Neuronal stem cell (in vitro differentiated cells): ENCODE data around the gene OLFM2.

Experiments
- DNase-seq: peaks from one replicate; pipeline ENCODE4 v3.0.0-alpha.2; 2013; ENCODE audit warnings: low spot score
- H2AFZ ChIP-seq: one replicate; pipeline ENCODE4 v1.6.1; 2013; ENCODE audit warnings: mild to moderate bottlenecking, low read length, inconsistent platforms
- H2AK5ac ChIP-seq: 2 replicates; pipeline ENCODE4 v1.6.1; 2013; ENCODE audit warnings: low read depth, mild to moderate bottlenecking, inconsistent platforms, low read length, moderate library complexity, mixed read lengths
- H2BK120ac ChIP-seq: 2 replicates; pipeline ENCODE4 v1.6.1; 2013; ENCODE audit warnings: low read depth, mild to moderate bottlenecking, inconsistent platforms, low read length, moderate library complexity, mixed read lengths
- H2BK12ac ChIP-seq: one replicate; pipeline ENCODE4 v1.6.1; 2013; ENCODE audit warnings: low read length, inconsistent platforms
- H2BK15ac ChIP-seq: 2 replicates; pipeline ENCODE4 v1.6.1; 2013; ENCODE audit warnings: mild to moderate bottlenecking, low read length, inconsistent platforms, mixed read lengths
- H2BK5ac ChIP-seq: one replicate; pipeline ENCODE4 v1.6.1; 2013; ENCODE audit warnings: inconsistent platforms, mild to moderate bottlenecking, low read length, moderate library complexity
- H3K14ac ChIP-seq: one replicate; pipeline ENCODE4 v1.6.1; 2013; ENCODE audit warnings: low read length, inconsistent platforms
- H3K18ac ChIP-seq: 2 replicates; pipeline ENCODE4 v1.6.1; 2013; ENCODE audit warnings: low read length, inconsistent platforms
- H3K23ac ChIP-seq: 2 replicates; pipeline ENCODE4 v1.6.1; 2013; ENCODE audit warnings: low read depth, mild to moderate bottlenecking, mixed read lengths, low read length, inconsistent platforms; ENCODE audit not compliant: poor library complexity
- H3K27ac ChIP-seq: replicated peaks from 3 replicates; pipeline ENCODE4 v1.5.1; 2013; ENCODE audit warnings: low read length, inconsistent platforms
- H3K27me3 ChIP-seq, 3 experiments: 2 replicates each; pipeline ENCODE4 v1.6.1; 2013; ENCODE audit warnings: low read length in 3 of 3, mild to moderate bottlenecking in 2 of 3, inconsistent platforms in 1 of 3, low read depth in 1 of 3, mixed read lengths in 1 of 3, moderate library complexity in 1 of 3; ENCODE audit not compliant: control insufficient read depth in 3 of 3, insufficient read depth in 3 of 3
- H3K36me3 ChIP-seq, 2 donors: replicated peaks in 1 of 2; 2 replicates each; pipeline ENCODE4 v1.6.1; 2013; ENCODE audit warnings: low read length in 2 of 2; ENCODE audit not compliant: control insufficient read depth in 2 of 2, insufficient read depth in 2 of 2
- H3K4ac ChIP-seq: 2 replicates; pipeline ENCODE4 v1.6.1; 2013; ENCODE audit warnings: inconsistent platforms, mild to moderate bottlenecking, low read length, moderate library complexity
- H3K4me1 ChIP-seq, 2 donors: 1 replicate in 1 of 2; 2 replicates in 1 of 2; pipeline ENCODE4 v1.6.1; 2013; ENCODE audit warnings: low read length in 2 of 2, low read depth in 1 of 2; ENCODE audit not compliant: control insufficient read depth in 2 of 2, insufficient read depth in 1 of 2
- H3K4me2 ChIP-seq: one replicate; pipeline ENCODE4 v1.6.1; 2013; ENCODE audit warnings: mild to moderate bottlenecking, low read length, inconsistent platforms; ENCODE audit not compliant: insufficient read depth, poor library complexity, severe bottlenecking
- H3K4me3 ChIP-seq, 2 donors: 2 replicates each; pipeline ENCODE4 v1.5.1; 2013; ENCODE audit warnings: low read length in 2 of 2, mild to moderate bottlenecking in 2 of 2, inconsistent platforms in 1 of 2, moderate library complexity in 1 of 2
- H3K79me1 ChIP-seq: one replicate; pipeline ENCODE4 v1.6.1; 2013; ENCODE audit warnings: low read depth, mild to moderate bottlenecking, inconsistent platforms, low read length, moderate library complexity
- H3K9ac ChIP-seq: one replicate; pipeline ENCODE4 v1.6.1; 2013; ENCODE audit warnings: mild to moderate bottlenecking, low read depth, low read length, inconsistent platforms; ENCODE audit not compliant: poor library complexity
- H3K9me3 ChIP-seq, 2 donors: replicated peaks in 1 of 2; 2 replicates each; pipeline versions ENCODE3 to v1.6.1; 2013; ENCODE audit warnings: low read length in 2 of 2, mild to moderate bottlenecking in 2 of 2, inconsistent platforms in 1 of 2, low read depth in 1 of 2, mixed read lengths in 1 of 2, moderate library complexity in 1 of 2; ENCODE audit not compliant: control insufficient read depth in 2 of 2, insufficient read depth in 1 of 2
- H4K8ac ChIP-seq: one replicate; pipeline ENCODE4 v1.6.1; 2013; ENCODE audit warnings: low read depth, mild to moderate bottlenecking, inconsistent platforms, low read length, moderate library complexity
- H4K91ac ChIP-seq: one replicate; pipeline ENCODE4 v1.6.1; 2013; ENCODE audit warnings: low read length, low read depth, mild to moderate bottlenecking, inconsistent platforms; ENCODE audit not compliant: poor library complexity
- WGBS, 2 donors: extraction: QIAGEN DNeasy Blood & Tissue Kit; methylation state at CpG; one replicate each; pipeline ENCODE4 v1.1.7; 2013; ENCODE audit warnings: missing lambda C conversion rate in 2 of 2, mixed read lengths in 1 of 2; ENCODE audit not compliant: insufficient read length in 2 of 2, insufficient replicate concordance in 1 of 2; ENCODE audit errors: extremely low coverage in 2 of 2; 5-methylcytosine and 5-hydroxymethylcytosine counted together

Gene OLFM2

DNA sequence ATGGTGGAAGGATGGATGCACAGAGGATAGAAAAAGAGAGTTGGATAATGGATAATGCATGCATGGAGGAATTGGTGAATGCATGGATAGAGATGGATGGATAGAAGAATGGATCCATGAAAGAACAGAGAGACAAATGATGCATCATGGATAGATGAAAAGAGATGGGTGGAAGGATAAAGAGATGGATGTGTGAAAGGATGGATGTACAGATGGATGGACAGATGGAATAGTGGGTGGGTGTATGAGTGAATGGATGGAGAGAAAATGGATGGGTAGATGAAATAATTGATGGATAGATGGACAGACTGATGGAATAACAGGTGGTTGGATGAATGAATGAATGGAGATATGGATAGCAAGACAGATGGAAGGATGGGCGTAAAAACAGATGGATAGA, 25.7 kb downstream of the OLFM2 start:
- H3K36me3 ChIP-seq = no peaks in the 10 kb centered on the region
- 100% methylated on average over 1 of the region's 1 CpG; no CpG with 5 or more reads in 1 of the 2 donors for WGBS, 2 donors

DNA sequence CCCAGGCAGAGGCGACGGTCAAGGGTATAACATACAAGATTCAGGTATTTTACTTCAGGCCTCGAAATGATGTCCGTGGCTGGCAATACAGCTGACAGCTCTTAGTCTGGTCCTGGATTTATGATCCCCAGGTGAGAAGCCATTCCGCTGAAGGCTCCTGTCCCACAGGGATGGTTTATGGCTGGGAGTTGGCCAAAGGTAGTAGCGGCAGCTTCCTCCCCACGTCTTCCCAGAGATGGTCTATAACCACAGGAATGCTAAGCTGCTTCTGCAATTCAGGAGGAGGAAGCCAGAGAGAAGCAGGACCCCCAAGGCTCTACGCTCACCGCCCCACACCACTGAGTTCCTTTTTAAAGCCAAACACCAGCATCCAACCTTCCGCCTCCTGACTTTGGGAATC, 27.1 kb downstream of the OLFM2 start:
- Histone ChIP-seq H3K4ac (no peak overlapping the region), H3K27ac (no peak overlapping the region), H3K27me3 (peaks cover 14 to 31% (median 28%) of the 10 kb centered on the region in 3 experiments), H2BK12ac (no peak overlapping the region), H3K14ac (no peak overlapping the region), H2BK5ac (no peak overlapping the region), H3K9me3 (no peaks in the 10 kb centered on the region), H2AFZ (no peak overlapping the region), H2BK15ac (no peak overlapping the region), H3K23ac (no peak overlapping the region), H3K4me3 (peak overlapping the region in 1 of 2 donors; percentile 31), H3K4me1 (peaks cover under 1 to 5% of the 10 kb centered on the region in 2 donors), H3K9ac (no peak overlapping the region), H3K4me2 (no peak overlapping the region), H2BK120ac (no peak overlapping the region), H3K36me3 (no peaks in the 10 kb centered on the region), H3K79me1 (peaks cover 1% of the 10 kb centered on the region), H4K8ac (no peak overlapping the region), H3K18ac (no peak overlapping the region), H4K91ac (no peak overlapping the region), H2AK5ac (no peak overlapping the region)
- WGBS, 2 donors = no CpG with 5 or more reads among the region's 10 CpGs
- no peak for DNase-seq

More for the DNA sequence above, 25.7 kb downstream of the OLFM2 start:
- no peak overlapping the region for H3K4me2 ChIP-seq
- H3K79me1 ChIP-seq = peaks cover 2% of the 10 kb centered on the region
- no peak for DNase-seq
- no peak overlapping the region for H3K18ac ChIP-seq
- no peak overlapping the region for H3K9ac ChIP-seq
- no peak overlapping the region for H2AK5ac ChIP-seq
- H3K27ac ChIP-seq = no peak overlapping the region
- H3K4ac ChIP-seq = no peak overlapping the region
- H2BK5ac ChIP-seq = no peak overlapping the region
- no peak overlapping the region for H3K14ac ChIP-seq
- H3K9me3 ChIP-seq = no peaks in the 10 kb centered on the region
- no peak overlapping the region for H2BK120ac ChIP-seq
- H2AFZ ChIP-seq = no peak overlapping the region
- no peak overlapping the region for H3K4me3 ChIP-seq
- no peak overlapping the region for H2BK15ac ChIP-seq
- no peak overlapping the region for H4K91ac ChIP-seq
- H3K27me3 ChIP-seq = peaks cover 14 to 33% (median 28%) of the 10 kb centered on the region in 3 experiments
- H4K8ac ChIP-seq = no peak overlapping the region
- H3K23ac ChIP-seq = no peak overlapping the region
- H2BK12ac ChIP-seq = no peak overlapping the region
- H3K4me1 ChIP-seq = peaks cover 2 to 5% of the 10 kb centered on the region in 2 donors

DNA sequence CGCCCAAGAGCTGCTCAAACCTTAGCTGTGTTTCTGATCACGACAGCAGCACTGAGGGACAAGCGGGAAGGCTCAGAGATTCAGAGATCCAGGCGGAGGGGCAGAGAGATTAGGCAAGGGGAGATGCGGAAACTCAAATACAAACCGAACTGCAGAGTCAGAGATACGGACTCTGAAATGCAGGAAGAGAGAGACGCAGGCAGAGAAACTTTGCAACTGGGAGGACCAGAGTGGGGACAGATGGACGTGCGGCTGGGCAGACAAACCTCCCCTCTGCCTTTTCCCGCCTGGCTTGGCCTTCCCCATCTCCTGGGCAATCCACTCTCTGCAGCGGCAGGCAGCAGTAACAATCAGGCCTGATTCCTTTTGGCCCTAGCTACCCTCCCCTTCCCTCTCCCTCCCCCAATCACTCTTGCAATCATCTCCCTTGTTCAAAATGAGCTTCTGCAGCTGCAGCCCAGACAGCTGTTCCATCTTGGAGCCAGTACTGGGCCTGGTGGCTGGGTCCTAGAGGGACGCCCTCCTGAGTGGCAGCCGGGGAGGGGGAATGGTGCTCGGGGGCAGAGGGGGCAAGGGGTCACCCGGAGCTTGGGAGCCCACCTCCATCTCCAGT, 29.7 kb downstream of the OLFM2 start:
- no peak overlapping the region for H2BK12ac ChIP-seq
- H3K27ac ChIP-seq = no peak overlapping the region
- peaks cover 0 to 9% (median 8%) of the 10 kb centered on the region in 3 experiments for H3K27me3 ChIP-seq
- H3K4ac ChIP-seq = no peak overlapping the region
- no peak overlapping the region for H2AK5ac ChIP-seq
- H4K8ac ChIP-seq = no peak overlapping the region
- H3K14ac ChIP-seq = no peak overlapping the region
- H2AFZ ChIP-seq = peak overlapping the region; percentile 72
- no peak overlapping the region for H2BK15ac ChIP-seq
- no peaks in the 10 kb centered on the region for H3K79me1 ChIP-seq
- no peak overlapping the region for H2BK120ac ChIP-seq
- no peak for DNase-seq
- no peaks in the 10 kb centered on the region for H3K36me3 ChIP-seq
- no peak overlapping the region for H2BK5ac ChIP-seq
- no peak overlapping the region for H3K9ac ChIP-seq
- no peak overlapping the region for H3K4me2 ChIP-seq
- no peak overlapping the region for H3K4me3 ChIP-seq
- H3K9me3 ChIP-seq = no peaks in the 10 kb centered on the region
- H3K4me1 ChIP-seq = no peaks in the 10 kb centered on the region
- no peak overlapping the region for H3K18ac ChIP-seq
- WGBS, 2 donors = no CpG with 5 or more reads among the region's 16 CpGs
- no peak overlapping the region for H4K91ac ChIP-seq
- H3K23ac ChIP-seq = no peak overlapping the region

DNA sequence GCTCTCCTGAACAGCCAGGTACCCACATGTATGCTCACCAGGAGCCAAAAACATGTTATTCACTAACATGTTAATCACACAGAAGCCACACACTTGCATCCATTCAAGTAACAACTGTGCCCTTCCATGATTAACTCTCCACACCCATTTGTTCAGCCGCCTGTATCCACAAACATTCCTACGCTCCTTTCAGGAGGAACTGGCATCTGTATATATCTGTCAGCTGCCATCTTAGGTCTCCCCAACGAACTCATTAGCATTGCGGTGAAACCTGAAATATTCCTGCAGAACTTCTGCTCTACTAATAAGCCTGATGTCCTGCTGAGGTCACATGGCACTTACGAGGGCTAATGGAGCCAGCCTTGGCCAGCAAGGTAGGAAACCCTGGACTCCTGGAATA, 33.0 kb downstream of the OLFM2 start:
- Histone ChIP-seq H3K4me3 (no peak overlapping the region), H2BK12ac (no peak overlapping the region), H3K27ac (no peak overlapping the region), H3K9ac (no peak overlapping the region), H3K27me3 (peaks cover 0 to 9% (median 0%) of the 10 kb centered on the region in 3 experiments), H2BK15ac (no peak overlapping the region), H4K8ac (no peak overlapping the region), H3K4me2 (no peak overlapping the region), H3K14ac (no peak overlapping the region), H2BK120ac (no peak overlapping the region), H2AFZ (no peak overlapping the region), H3K18ac (no peak overlapping the region), H3K79me1 (no peaks in the 10 kb centered on the region), H3K4me1 (no peaks in the 10 kb centered on the region), H3K23ac (no peak overlapping the region), H4K91ac (no peak overlapping the region), H3K9me3 (no peaks in the 10 kb centered on the region), H2BK5ac (no peak overlapping the region), H3K4ac (no peak overlapping the region), H3K36me3 (no peaks in the 10 kb centered on the region), H2AK5ac (no peak overlapping the region)
- no CpG with 5 or more reads among the region's 5 CpGs for WGBS, 2 donors
- DNase-seq = no peak
